ENCODE data around the gene APOA5.
A peak's percentile ranks its signal among the peaks of the same experiment; 100 is the strongest.

- peak; percentile 61 for TF ChIP-seq POLR2AphosphoS5 (IDR thresholded peaks at IDR 0.05)
- no peak for TF ChIP-seq EZH2 (IDR thresholded peaks at IDR 0.05; ENCODE audit: borderline replicate concordance, insufficient read depth, low read length, poor library complexity, severe bottlenecking)
- no peak for TF ChIP-seq TAF1 (IDR thresholded peaks at IDR 0.05; ENCODE audit: low read depth)
- TF ChIP-seq CTCF (IDR thresholded peaks at IDR 0.05; ENCODE audit: poor library complexity, severe bottlenecking): peak; percentile 84
- no peak for TF ChIP-seq REST (IDR thresholded peaks at IDR 0.05; ENCODE audit: borderline replicate concordance)
- TF ChIP-seq RAD21 (conservative IDR thresholded peaks at IDR 0.05): peak; percentile 77
Measured at GRCh38 chr11:116835791-116836631, 44.3 kb upstream of the APOA5 start.
